HG03139 (cell line): Measurements from ENCODE around the gene PCDHGB1.
"Not testable (repeated sequence)": the region's sequence is repeated elsewhere in the genome, so short reads cannot be mapped to it uniquely, and the experiment has no call there.

Experiments
- ATAC-seq: cut with Tn5 transposase; IDR thresholded peaks from one replicate; pipeline ENCODE4 v1.9.1; 2021; ENCODE audit not compliant: unreplicated experiment

Gene PCDHGB1

GRCh38 chr5:141382469-141383294 lies 32.8 kb downstream of the PCDHGB1 start, which contains the start of gene PCDHGA7:
TSS of gene PCDHGA7 (plus strand) at chr5:141382742. CDS start at chr5:141382900, 158 bp downstream.
- no peak for ATAC-seq

- no peak for ATAC-seq
These were observed 33.4 kb downstream of the PCDHGB1 start for GRCh38 chr5:141383345-141383744.

- ATAC-seq, result no peak
These were observed 34.8 kb downstream of the PCDHGB1 start for GRCh38 chr5:141384471-141385267.

DNA sequence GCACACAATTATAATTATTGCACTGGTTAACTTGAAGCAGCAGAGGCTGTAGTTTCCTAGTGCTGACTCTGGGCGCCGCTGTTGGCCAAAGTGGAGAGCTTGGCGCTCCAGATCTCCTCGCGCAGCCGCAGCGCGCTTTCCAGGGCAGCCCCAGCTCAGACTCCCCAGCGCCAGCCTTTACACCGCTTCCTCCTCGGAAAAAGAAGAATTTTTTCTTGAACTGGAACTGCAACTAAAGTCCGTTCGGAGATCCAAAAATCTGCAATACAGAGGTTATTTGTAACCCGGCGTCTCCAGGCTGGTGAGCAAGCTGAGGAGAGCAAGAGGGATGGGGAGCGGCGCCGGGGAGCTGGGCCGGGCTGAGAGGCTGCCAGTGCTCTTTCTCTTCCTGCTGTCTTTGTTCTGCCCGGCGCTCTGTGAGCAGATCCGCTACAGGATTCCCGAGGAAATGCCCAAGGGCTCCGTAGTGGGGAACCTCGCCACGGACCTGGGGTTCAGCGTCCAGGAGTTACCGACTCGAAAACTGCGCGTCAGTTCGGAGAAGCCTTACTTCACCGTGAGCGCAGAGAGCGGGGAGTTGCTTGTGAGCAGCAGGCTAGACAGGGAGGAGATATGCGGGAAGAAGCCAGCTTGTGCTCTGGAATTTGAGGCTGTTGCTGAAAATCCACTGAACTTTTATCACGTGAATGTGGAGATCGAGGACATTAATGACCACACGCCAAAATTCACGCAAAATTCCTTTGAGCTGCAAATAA lies 37.8 kb downstream of the PCDHGB1 start, which contains the start of gene PCDHGB4:
TSS of gene PCDHGB4 (plus strand) at position 142 of the 755 bp plus-strand sequence. CDS start at position 329, 187 bp downstream.
- not testable (repeated sequence) for ATAC-seq

DNA sequence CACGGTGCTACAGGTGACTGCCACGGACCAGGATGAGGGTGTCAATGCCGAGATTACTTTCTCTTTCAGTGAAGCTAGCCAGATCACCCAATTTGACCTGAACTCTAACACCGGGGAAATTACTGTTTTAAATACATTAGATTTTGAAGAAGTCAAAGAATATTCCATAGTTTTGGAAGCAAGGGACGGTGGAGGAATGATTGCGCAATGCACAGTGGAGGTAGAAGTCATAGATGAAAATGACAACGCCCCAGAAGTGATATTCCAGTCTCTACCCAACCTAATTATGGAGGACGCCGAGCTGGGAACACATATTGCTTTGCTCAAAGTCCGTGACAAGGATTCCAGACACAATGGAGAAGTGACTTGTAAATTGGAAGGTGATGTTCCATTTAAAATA lies 38.8 kb downstream of the PCDHGB1 start:
- ATAC-seq, result no peak

- no peak for ATAC-seq
These were observed 39.5 kb downstream of the PCDHGB1 start for GRCh38 chr5:141389153-141390042.

DNA sequence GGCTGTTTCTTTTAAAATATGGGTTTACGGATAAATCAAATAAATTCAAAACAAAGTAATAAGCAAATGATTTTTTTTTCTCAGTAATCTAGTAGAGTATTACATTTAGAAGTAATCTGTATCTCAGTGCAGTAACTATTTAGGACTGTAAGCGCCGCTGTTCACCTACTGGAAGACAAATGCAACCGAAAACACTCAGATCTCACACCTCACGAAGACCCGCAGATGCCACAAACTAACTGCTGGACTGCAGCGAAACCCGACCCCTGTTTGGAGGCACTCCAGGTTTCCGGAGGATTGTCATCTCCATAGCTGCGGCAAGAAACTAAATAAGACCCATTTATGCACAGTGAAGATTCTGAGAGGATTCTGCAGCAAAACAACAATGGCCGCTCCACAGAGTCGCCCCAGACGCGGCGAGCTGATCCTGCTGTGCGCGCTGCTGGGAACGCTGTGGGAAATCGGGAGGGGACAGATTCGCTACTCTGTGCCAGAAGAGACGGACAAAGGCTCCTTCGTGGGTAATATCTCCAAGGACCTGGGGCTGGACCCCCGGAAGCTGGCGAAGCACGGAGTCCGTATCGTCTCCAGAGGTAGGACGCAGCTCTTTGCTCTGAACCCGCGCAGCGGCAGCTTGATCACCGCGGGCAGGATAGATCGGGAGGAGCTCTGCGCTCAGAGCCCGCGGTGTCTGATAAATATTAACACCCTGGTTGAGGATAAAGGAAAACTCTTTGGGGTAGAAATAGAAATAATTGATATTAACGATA lies 42.7 kb downstream of the PCDHGB1 start, which contains the start of gene PCDHGA8:
TSS of gene PCDHGA8 (plus strand) at position 205 of the 770 bp plus-strand sequence. CDS start at position 386, 181 bp downstream.
- no peak for ATAC-seq

- no peak for ATAC-seq
These were observed 43.4 kb downstream of the PCDHGB1 start for GRCh38 chr5:141393267-141393666.

DNA sequence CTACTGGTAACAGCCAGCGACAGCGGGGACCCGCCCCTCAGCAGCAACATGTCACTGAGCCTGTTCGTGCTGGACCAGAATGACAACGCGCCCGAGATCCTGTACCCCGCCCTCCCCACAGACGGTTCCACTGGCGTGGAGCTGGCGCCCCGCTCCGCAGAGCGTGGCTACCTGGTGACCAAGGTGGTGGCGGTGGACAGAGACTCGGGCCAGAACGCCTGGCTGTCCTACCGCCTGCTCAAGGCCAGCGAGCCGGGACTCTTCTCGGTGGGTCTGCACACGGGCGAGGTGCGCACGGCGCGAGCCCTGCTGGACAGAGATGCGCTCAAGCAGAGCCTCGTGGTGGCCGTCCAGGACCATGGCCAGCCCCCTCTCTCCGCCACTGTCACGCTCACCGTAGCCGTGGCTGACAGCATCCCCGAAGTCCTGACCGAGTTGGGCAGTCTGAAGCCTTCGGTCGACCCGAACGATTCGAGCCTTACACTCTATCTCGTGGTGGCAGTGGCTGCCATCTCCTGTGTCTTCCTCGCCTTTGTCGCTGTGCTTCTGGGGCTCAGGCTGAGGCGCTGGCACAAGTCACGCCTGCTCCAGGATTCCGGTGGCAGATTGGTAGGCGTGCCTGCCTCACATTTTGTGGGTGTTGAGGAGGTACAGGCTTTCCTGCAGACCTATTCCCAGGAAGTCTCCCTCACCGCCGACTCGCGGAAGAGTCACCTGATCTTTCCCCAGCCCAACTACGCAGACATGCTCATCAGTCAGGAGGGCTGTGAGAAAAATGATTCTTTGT lies 44.7 kb downstream of the PCDHGB1 start:
- ATAC-seq, result not testable (repeated sequence)

GRCh38 chr5:141397756-141398551 lies 48.1 kb downstream of the PCDHGB1 start, which contains the start of gene PCDHGB5:
TSS of gene PCDHGB5 (plus strand) at chr5:141397947. CDS start at chr5:141398128, 181 bp downstream.
- not testable (repeated sequence) for ATAC-seq

DNA sequence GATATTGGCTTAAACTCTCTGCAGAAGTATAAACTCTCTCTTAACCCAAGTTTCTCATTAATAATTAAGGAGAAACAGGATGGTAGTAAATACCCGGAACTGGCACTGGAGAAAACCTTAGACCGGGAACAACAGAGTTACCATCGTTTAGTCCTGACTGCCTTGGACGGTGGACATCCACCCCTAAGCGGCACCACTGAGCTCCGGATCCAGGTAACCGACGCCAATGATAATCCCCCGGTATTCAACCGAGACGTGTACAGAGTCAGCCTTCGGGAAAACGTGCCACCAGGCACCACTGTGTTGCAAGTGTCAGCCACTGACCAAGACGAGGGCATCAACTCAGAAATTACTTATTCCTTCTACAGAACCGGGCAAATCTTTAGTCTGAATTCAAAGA lies 48.7 kb downstream of the PCDHGB1 start:
- ATAC-seq, result no peak

- ATAC-seq, result no peak
These were observed 49.8 kb downstream of the PCDHGB1 start for GRCh38 chr5:141399555-141400258.
